NCI-H1694 treated with DMSO at 0.1 percent for 48 hours (cell line): ENCODE results near the gene TTI1.

Source experiments
- DNase-seq: peaks from one replicate; lab custom pipeline; 2025; lab: John Stamatoyannopoulos, UW

TTI1 gene

GRCh38 chr20:38054647-38055046, 21.4 kb upstream of the TTI1 start:
- DNase-seq: no peak

- no peak for DNase-seq
Observed at GRCh38 chr20:38052870-38053269, 19.6 kb upstream of the TTI1 start.

- DNase-seq: no peak
Observed at GRCh38 chr20:38050686-38051085, 17.4 kb upstream of the TTI1 start.

GRCh38 chr20:38049800-38050199, 16.5 kb upstream of the TTI1 start:
- no peak for DNase-seq

- no peak for DNase-seq
Observed at GRCh38 chr20:38046572-38046971, 13.3 kb upstream of the TTI1 start.

GRCh38 chr20:38044685-38045084, 11.4 kb upstream of the TTI1 start:
- no peak for DNase-seq

GRCh38 chr20:38043512-38044300, 10.4 kb upstream of the TTI1 start:
- no peak for DNase-seq

- DNase-seq: no peak
Observed at GRCh38 chr20:38040276-38040675, 7.0 kb upstream of the TTI1 start.

GRCh38 chr20:38036366-38036765, 3.1 kb upstream of the TTI1 start:
- DNase-seq: no peak

- no peak for DNase-seq
Observed at GRCh38 chr20:38034961-38035360, 1.7 kb upstream of the TTI1 start.

- DNase-seq: no peak
Observed at GRCh38 chr20:38034108-38034649, 923 bp upstream of the TTI1 start.

GRCh38 chr20:38032585-38033329, 499 bp downstream of the TTI1 start:
- no peak for DNase-seq

GRCh38 chr20:38031957-38032356, 1.3 kb downstream of the TTI1 start:
- no peak for DNase-seq

GRCh38 chr20:38029453-38029852, 3.8 kb downstream of the TTI1 start:
- no peak for DNase-seq

GRCh38 chr20:38024496-38024895, 8.8 kb downstream of the TTI1 start:
- DNase-seq: no peak

GRCh38 chr20:38023181-38024001, 9.9 kb downstream of the TTI1 start:
- DNase-seq: no peak

- no peak for DNase-seq
Observed at GRCh38 chr20:38021087-38021772, 12.0 kb downstream of the TTI1 start.

GRCh38 chr20:38018385-38018784, 14.9 kb downstream of the TTI1 start:
- DNase-seq: no peak

GRCh38 chr20:38017959-38018358, 15.3 kb downstream of the TTI1 start:
- no peak for DNase-seq

GRCh38 chr20:38013887-38014286, 19.4 kb downstream of the TTI1 start:
- DNase-seq: no peak

- no peak for DNase-seq
Observed at GRCh38 chr20:38012332-38012731, 20.9 kb downstream of the TTI1 start.

GRCh38 chr20:38011696-38012095, 21.6 kb downstream of the TTI1 start:
- peak; percentile 22 for DNase-seq
